Stimulated activated CD4-positive, alpha-beta T cell treated with anti-CD3 and anti-CD28 coated beads, Interleukin-2, amount 100 ng/mL, for 48 hours (primary cell): Measurements from ENCODE around the gene SERTAD4.
"Not testable (repeated sequence)": the region's sequence is repeated elsewhere in the genome, so short reads cannot be mapped to it uniquely, and the experiment has no call there.

ENCODE experiments used
- DNase-seq, 2 donors: peaks; one replicate each; pipeline ENCODE4 v3.0.0-alpha.2; 2020

SERTAD4 gene

DNA sequence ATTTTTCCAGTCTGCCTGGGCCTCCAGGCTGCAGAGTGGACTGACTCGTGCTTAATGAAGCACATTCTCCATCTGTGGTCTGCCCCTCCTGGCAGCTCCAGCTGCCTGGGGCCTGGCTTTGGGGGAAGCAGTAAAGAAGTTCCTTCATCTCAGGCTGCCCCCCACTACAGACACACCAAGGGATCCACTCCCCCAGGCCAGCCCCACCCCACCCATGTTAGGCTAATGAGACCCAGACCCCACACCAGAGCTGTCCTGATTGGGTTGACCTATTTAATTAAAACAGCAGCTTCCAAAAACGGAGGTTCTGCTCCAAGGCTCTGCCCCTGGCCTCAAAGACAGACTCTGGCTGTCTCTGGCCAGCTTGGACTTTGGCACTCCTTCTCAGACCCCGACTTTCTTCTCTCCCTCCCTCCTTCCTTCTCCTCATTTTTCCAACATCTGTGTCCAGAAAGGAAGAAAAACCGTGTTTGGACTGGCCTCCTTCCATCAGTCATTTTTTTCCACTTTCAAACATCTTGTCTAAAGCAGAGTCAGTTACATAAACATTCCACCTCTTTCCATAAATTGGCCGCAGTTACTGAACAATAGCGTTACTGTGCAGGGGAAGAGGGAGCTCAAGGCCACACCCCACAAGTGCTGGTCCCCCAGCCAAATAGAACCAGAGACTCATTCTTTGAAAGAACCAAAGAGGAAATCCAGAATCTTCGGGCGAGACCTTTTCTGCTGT is 29.7 kb downstream of the SERTAD4 start:
- no peak for DNase-seq

DNA sequence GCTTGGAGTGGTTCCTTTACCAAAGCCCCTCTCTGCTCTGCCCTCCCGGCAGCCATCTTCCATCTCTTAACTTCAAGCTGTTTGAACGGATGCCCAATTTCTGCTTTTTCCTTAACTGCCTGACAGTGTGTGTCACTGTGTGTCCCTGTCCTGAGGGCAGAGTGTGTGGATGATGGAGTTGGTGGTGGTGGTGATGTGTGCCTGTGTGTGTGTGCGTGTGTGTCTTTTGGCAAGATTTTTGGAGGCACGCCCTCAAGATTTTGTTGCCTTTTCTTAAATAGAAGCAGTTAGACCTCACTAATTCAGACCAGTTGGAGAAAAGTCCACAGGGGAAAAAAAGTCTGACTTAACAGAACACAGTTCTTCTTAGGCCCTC is 30.3 kb downstream of the SERTAD4 start:
- no peak for DNase-seq

DNA sequence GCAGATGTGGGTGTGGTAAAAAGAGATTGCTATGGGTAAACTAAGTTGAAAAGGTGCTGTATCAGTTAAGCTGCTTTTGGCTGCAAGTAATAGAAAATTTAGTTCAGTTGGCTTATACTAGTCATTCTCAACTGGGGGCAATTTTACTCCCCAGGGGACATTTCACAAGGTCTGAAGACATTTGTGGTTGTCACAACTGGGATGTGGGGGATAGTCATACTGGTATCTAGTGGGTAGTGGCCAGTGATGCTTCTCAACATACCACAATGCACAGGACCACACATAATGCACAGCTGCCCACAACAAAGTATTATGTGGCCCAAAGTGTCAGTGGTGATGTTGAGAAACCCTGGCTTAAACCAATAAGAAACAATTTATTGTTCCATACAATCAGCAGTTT is 31.4 kb downstream of the SERTAD4 start:
- DNase-seq, result no peak

DNA sequence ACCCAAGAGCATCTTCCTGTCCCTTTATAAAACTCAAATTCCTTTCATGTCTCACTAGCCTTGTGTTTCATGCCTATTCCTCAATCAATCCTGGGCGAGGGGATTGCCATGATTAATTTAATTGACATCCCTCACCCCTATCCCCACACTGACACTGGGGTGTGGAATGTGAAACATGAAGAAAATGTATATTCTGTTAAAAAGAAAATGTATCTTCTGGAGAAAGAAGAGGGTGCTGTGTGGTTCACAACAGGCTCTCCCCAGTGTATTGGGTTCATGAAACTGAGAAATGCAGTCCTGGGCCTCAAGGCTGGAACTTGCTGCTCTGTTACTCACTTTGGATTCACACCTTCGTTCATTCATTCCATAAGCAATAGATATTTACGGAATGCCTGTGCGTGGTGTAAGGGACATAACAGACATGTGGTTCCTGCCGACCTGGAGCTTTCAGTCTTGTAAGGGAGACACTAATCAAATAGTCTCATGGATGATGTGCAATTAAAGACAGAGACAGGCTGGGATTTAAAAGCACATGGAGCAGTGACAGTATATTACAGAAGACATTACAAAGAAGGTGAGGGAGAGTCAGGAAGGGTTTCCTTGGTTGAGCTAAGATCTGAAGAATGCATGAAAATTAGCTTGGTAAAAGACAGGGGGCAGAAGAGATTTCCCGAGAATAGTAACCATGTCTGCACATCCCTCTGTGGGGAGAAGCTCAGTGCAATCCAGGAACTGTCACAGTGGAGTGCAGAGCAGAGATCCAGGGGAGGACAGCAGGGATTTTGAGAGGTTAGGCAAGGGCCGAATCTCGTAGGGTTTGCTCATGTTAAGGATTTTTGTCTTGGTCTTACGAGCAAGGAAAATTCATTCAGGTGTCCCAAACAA is 32.1 kb downstream of the SERTAD4 start:
- DNase-seq, result no peak

DNA sequence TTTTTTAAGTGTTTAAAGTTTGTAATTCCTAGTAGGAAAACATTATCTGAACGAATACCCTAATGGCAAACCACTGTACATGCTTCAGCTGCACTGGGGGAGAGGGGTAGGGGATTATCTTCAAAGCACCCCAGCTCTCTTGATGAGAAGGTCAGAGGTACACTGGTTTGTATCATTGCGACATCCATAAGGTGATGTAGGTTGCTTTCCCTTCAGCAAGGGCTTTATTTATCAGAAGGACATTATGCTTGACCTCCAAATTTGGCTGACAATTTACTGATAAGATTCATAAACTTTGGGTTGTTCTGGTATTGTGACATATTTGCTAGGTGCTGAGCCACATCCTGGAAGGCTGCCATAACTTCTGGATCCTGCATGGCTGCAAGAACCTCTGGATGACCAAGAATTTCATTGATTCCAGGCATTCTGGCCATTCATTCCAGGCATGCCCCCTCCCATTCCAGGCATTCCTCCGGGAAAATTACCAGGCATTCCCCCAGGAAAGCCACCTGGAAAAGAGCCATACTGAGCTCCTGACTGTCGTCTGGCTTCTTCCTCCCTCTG is 32.9 kb downstream of the SERTAD4 start:
- not testable (repeated sequence) for DNase-seq

DNA sequence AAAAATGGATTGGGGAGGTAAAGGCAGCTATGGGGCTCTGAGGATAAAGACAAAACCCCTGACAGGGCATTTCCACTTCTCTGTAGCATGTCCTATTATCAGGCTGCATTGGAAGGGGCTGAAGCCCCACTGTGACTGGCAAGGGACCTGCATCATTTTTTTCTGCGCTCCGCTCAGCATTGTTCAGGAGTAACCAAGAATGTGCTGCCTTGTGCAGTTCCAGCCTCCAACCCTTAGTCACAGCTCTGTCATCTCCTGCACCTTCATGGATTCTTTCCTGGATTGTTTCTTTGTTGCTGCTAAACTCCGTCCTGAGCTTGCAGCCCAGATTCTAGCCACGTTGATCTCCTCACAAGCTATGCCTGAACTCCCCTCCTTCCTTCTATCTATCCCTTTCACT is 37.4 kb downstream of the SERTAD4 start:
- DNase-seq, result no peak

DNA sequence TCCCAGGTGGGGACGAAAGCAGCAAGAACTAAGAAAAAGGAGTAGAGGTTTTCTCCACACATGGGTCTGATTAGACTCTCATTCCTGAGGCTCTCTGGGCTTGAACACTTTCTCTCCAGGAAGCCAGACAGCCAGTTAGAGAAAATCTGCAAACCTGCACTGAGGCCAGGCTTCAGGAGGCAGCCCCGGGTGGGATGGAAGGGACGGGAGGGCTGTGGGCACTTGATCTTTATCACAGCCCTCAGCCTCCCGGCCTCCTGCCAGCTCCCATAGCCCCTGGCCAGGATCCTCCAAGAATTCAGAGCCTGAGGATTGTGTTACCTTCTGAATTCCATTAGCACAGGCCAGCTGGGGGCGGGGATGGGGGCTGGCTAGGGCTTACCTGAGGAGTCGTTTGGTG is 40.1 kb downstream of the SERTAD4 start:
- DNase-seq, result no peak

DNA sequence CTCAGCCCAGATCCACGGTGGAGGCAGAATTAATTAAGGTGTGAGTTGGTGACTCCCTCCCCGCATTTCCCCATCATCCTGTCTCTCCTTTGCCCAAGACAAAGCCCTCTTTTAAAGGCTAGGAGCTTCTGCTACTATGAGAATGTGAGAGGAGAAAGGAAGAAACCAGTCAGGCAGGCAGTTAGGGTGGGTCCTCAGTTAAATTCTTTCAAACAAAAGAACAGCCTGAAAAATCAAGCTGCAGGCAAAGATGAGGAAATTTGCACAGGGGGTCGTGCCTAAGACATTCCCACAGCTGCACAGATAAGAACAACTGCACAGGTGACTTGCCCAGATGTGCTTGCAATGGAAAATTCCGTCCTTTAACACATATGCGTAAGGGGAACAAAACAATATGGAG is 47.6 kb downstream of the SERTAD4 start:
- DNase-seq, result no peak

DNA sequence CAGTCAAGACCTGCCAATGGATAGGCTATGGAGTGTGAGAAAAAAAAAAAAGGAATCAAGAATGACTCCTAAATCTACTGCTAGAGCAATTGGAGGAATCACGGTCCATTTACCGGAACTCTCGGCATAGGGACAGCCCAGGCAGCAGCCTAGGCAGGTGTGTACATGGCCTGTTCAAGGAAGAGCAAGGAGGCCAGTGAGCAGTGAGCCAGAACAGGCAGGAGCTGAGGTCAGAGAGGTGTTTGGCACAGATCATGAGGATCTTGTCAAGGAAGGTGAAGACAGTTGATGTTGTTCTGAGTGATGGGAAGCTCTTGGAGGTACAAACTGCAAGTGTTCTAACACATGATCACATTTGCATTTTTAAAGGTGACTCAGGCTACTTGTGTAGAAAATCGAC is 55.5 kb downstream of the SERTAD4 start:
- DNase-seq, result no peak

DNA sequence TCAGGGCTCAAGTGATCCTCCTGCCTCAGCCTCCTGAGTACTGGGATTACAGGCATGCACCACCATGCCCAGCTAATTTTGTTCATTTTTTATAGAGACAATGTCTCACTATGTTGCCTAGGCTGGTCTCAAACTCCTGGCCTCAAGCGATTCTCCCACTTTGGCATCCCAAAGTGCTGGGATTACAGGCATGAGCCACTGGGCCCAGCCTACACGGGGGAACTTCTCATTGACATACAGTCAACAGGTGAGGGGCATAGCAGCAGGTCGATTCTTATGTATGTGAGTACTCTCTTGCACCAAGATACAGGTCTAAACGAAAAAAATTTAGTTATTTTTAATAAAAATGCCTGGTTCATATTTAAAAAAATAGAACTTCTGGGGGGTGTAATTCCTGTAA is 56.7 kb downstream of the SERTAD4 start:
- DNase-seq, result no peak

DNA sequence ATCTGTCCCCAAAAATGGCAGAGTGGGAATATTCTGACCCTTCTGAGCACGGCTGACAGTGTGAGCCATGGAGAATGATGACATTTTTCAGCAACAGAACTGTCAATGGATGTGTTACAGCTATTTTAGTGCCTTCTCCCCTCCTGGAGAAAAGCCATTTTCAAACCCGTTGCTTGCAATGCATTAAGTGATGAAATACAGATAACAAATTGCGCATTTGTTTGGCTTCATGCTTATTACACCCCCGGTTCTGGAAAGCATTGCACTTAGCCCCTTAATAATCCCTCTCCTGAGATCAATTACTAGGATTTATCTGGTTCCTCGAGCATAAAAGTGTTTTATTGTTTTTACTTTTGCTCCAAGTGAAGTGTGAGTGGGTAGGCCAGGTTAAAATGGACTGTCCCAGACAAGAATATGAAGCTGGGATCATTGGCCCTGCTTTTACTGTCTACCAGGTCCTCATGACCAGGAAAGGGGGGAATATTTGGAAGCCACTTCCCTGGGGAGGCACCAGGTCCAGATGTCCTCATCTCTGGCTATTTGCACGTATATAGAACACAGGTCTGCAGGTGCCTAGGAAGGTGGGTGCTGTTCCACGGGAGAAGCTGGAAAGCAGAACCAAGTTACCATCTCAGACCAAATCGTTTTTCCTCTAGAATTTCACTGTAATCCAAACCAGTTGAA is 58.6 kb downstream of the SERTAD4 start:
- no peak for DNase-seq

DNA sequence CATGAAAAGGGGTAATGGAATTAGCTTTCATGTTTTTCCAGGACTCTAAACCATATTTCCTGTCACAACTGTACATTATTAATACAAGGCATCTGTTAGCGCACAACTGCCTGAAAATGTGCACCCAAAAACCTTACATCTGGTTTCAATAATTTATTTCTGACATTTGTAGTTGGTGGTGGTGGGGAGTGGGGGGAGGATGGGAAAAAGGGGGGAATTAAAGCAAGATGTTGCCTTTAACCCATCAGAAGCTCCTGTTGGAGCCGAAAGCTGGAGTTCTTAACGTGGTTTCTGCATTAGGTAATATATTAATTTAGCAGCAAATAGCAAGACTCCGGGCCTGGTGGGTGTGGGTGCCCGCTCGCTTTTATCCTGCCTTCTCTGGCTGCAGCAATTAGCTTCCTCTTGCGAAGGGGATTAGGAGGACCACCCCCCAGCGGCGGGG is 59.2 kb downstream of the SERTAD4 start:
- no peak for DNase-seq

DNA sequence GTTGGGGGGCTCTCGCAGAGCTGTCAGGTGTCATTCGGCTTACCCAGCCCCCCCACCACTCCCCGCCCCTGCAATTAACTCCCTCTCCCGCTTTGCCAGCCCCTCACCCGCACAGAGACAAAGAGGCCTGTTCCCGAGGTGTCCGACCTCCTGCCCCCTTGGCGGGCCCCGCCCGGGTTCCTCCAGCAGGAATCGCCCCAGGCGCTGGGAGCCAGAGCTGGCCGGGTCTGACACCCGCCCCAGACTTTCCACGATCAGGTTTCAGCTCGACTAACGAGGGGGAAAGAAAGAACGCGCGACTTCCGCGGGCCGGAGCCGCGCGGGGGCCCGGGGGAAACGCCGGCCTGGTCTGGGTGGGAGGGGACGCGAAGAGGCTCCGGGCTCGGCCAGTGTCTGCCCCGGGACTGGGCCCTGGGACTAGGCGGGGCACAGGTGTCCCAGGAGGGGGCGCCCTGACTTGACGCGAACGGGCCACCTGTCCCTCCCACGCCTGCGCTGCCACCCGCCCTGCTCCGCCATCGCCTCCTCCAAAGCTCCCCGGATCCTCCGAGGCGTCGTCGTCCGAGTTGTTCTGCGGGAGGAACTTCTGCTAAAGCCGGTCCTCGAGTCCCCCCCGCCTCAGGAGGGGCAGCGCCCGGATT is 59.8 kb downstream of the SERTAD4 start:
- DNase-seq, result peak; percentile 11 to 29

DNA sequence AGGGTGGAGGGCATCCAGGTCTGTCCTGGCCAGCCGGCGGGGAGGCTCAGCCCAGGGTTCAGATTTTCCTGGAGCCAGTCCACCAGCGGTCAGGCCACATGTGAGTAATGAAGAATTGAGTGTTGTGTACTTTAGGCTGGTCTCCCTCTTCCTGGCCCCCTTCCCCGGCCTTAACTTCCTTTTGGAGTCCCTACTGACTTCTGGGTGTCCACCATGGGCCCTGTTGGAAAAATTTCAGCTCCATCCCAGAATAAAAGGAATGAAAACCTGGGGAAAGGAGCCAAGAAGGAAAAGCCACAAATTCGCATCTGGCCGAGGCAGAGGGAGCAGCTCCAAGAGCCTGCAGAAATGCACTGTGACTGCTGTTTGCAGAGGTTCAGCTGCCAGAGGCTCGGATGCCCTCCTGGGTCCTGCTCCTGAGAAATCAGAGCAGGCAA is 60.6 kb downstream of the SERTAD4 start:
- no peak for DNase-seq

DNA sequence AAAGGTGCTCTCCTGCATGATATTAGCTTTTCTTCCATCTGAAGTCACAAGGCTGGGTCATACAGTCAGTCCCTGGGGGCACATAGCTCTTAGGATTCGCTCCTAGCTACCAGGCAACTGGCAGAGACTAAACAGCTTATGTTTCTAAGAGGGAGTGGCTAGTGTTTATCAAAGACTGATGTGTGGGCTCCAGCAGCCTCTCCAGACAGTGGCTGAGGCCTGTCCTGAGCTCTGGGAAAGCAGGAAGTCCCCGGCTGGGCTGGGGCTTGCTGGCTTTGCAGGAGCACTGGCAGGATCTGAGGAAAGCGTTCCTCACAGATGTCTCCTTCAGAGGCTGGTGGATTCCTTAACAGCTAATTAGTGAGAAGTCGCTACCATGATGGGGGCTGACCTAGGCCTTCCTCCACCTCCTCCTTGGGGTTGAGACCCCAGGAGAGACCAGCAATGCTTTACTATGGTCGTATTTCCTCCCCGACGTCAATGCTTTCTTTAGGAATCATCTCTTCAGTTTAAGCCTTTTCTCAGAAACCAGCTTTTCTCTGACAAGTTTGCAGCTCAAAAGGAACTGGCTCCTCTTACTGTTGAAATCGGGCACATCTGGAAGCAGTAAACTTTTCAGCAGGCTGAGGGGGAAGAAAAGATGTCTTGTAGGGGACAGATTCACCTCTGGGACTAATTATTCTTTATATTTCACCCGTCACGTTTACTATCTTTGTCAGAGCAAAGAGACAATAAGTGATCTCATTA is 62.6 kb downstream of the SERTAD4 start:
- DNase-seq, result no peak
